Inflammatory macrophage treated with lipopolysaccharide for 4 hours (primary cell): ENCODE results near the gene TCF23.
"Not testable (repeated sequence)": the region's sequence is repeated elsewhere in the genome, so short reads cannot be mapped to it uniquely, and the experiment has no call there.

Source experiments
- DNase-seq: peaks from one replicate; pipeline ENCODE4 v3.0.0-alpha.2; 2020

TCF23 gene

GRCh38 chr2:27148801-27149439 lies at the start of gene TCF23:
TSS of gene TCF23 (plus strand) at chr2:27149004. CDS start at chr2:27149134, 130 bp downstream.
- DNase-seq = no peak

GRCh38 chr2:27099334-27099955 lies 49.4 kb upstream of the TCF23 start:
- DNase-seq = no peak

- DNase-seq = no peak
Measured at GRCh38 chr2:27100036-27100435, 48.8 kb upstream of the TCF23 start.

GRCh38 chr2:27102329-27102728 lies 46.5 kb upstream of the TCF23 start:
- DNase-seq = no peak

- DNase-seq = no peak
Measured at GRCh38 chr2:27105981-27106380, 42.8 kb upstream of the TCF23 start.

- DNase-seq = no peak
Measured at GRCh38 chr2:27108221-27108620, 40.6 kb upstream of the TCF23 start.

GRCh38 chr2:27109083-27109482 lies 39.7 kb upstream of the TCF23 start:
- DNase-seq = no peak

GRCh38 chr2:27110603-27111352 lies 38.0 kb upstream of the TCF23 start:
- not testable (repeated sequence) for DNase-seq

GRCh38 chr2:27111392-27112078 lies 37.3 kb upstream of the TCF23 start:
- not testable (repeated sequence) for DNase-seq

- no peak for DNase-seq
Measured at GRCh38 chr2:27115519-27115918, 33.3 kb upstream of the TCF23 start.

- no peak for DNase-seq
Measured at GRCh38 chr2:27117995-27118524, 30.7 kb upstream of the TCF23 start.

GRCh38 chr2:27118525-27119329 lies 30.1 kb upstream of the TCF23 start, which contains the start of gene CGREF1:
TSS of gene CGREF1 (minus strand) at chr2:27119128. CDS start at chr2:27104366, 14,762 bp downstream.
- no peak for DNase-seq

GRCh38 chr2:27119330-27119670 lies 29.5 kb upstream of the TCF23 start:
- not testable (repeated sequence) for DNase-seq

- DNase-seq = peak; percentile 5
Measured at GRCh38 chr2:27121906-27122305, 26.9 kb upstream of the TCF23 start.

- DNase-seq = no peak
Measured at GRCh38 chr2:27122791-27123190, 26.0 kb upstream of the TCF23 start.

GRCh38 chr2:27123302-27124150 lies 25.3 kb upstream of the TCF23 start, which contains the start of gene ABHD1:
TSS of gene ABHD1 (plus strand) at chr2:27123815. CDS start at chr2:27123949, 134 bp downstream.
- DNase-seq = peak; percentile 63

- no peak for DNase-seq
Measured at GRCh38 chr2:27125104-27125503, 23.7 kb upstream of the TCF23 start.

- DNase-seq = no peak
Measured at GRCh38 chr2:27126252-27126710, 22.5 kb upstream of the TCF23 start.

GRCh38 chr2:27127883-27128667 lies 20.7 kb upstream of the TCF23 start:
- no peak for DNase-seq
